MG63 (cell line): ENCODE data around the gene EPS8. TPM values are rescaled to one million over a fixed set of nuclear protein-coding genes. Genes with fewer than 3 reads are reported as not detected.

Experiments
- DNase-seq: peaks from one replicate; pipeline ENCODE4 v3.0.0-alpha.2; 2020
- H3K27me3 ChIP-seq: fragments of 250-450 bp; sonication (Bioruptor Pico); 2 replicates; pipeline ENCODE4 v1.5.1; 2020; ENCODE audit warnings: mild to moderate bottlenecking, moderate library complexity
- H3K36me3 ChIP-seq: fragments of 250-450 bp; sonication (Bioruptor Pico); 2 replicates; pipeline ENCODE4 v1.5.1; 2020; ENCODE audit warnings: mild to moderate bottlenecking, moderate library complexity
- H3K4me3 ChIP-seq: fragments of 250-450 bp; sonication (Bioruptor Pico); 2 replicates; pipeline ENCODE4 v1.5.1; 2020; ENCODE audit warnings: mild to moderate bottlenecking, moderate library complexity
- H3K9me3 ChIP-seq: fragments of 250-450 bp; sonication (Bioruptor Pico); 2 replicates; pipeline ENCODE4 v1.5.1; 2020; ENCODE audit warnings: mild to moderate bottlenecking, moderate library complexity
- total RNA-seq: library from RNA; depleted of rRNA; stranded (reverse); fragments of >200 nt; shearing (Covaris generic); gene quantifications from 2 replicates; pipeline ENCODE4 v1.2.3, GENCODE V29; 2014; ENCODE audit warnings: low replicate concordance

The EPS8 gene
- total RNA-seq, 1 experiment from 2014 or later = 103 TPM

GRCh38 chr12:15714256-15714655, 74.9 kb downstream of the EPS8 start:
- H3K27me3 ChIP-seq = no peaks in the 10 kb centered on the region
- no peak for DNase-seq
- peaks cover 19% of the 10 kb centered on the region for H3K36me3 ChIP-seq
- no peak overlapping the region for H3K4me3 ChIP-seq
- no peaks in the 10 kb centered on the region for H3K9me3 ChIP-seq

- no peaks in the 10 kb centered on the region for H3K27me3 ChIP-seq
- H3K9me3 ChIP-seq = no peaks in the 10 kb centered on the region
- DNase-seq = no peak
- peaks cover 22% of the 10 kb centered on the region for H3K36me3 ChIP-seq
- no peak overlapping the region for H3K4me3 ChIP-seq
These were observed 76.1 kb downstream of the EPS8 start for GRCh38 chr12:15712823-15713660.

- Histone ChIP-seq H3K9me3 (no peaks in the 10 kb centered on the region), H3K4me3 (no peak overlapping the region), H3K36me3 (peaks cover 22% of the 10 kb centered on the region), H3K27me3 (no peaks in the 10 kb centered on the region)
- no peak for DNase-seq
These were observed 77.0 kb downstream of the EPS8 start for GRCh38 chr12:15712160-15712559.

- Histone ChIP-seq H3K27me3 (no peaks in the 10 kb centered on the region), H3K36me3 (peaks cover 20% of the 10 kb centered on the region), H3K9me3 (no peaks in the 10 kb centered on the region), H3K4me3 (no peak overlapping the region)
- DNase-seq = no peak
These were observed 78.2 kb downstream of the EPS8 start for GRCh38 chr12:15710860-15711510.

- DNase-seq = no peak
- Histone ChIP-seq H3K9me3 (no peaks in the 10 kb centered on the region), H3K27me3 (no peaks in the 10 kb centered on the region), H3K36me3 (peaks cover 20% of the 10 kb centered on the region), H3K4me3 (no peak overlapping the region)
These were observed 79.6 kb downstream of the EPS8 start for GRCh38 chr12:15709551-15709950.

GRCh38 chr12:15708396-15709076, 80.7 kb downstream of the EPS8 start:
- no peak for DNase-seq
- Histone ChIP-seq H3K36me3 (peaks cover 20% of the 10 kb centered on the region), H3K4me3 (no peak overlapping the region), H3K9me3 (no peaks in the 10 kb centered on the region), H3K27me3 (no peaks in the 10 kb centered on the region)

- no peak for DNase-seq
- peaks cover 21% of the 10 kb centered on the region for H3K36me3 ChIP-seq
- H3K4me3 ChIP-seq = no peak overlapping the region
- H3K9me3 ChIP-seq = no peaks in the 10 kb centered on the region
- H3K27me3 ChIP-seq = no peaks in the 10 kb centered on the region
These were observed 81.5 kb downstream of the EPS8 start for GRCh38 chr12:15707516-15708199.

GRCh38 chr12:15706010-15706676, 83.0 kb downstream of the EPS8 start:
- Histone ChIP-seq H3K36me3 (peaks cover 21% of the 10 kb centered on the region), H3K27me3 (no peaks in the 10 kb centered on the region), H3K4me3 (no peak overlapping the region), H3K9me3 (no peaks in the 10 kb centered on the region)
- no peak for DNase-seq

GRCh38 chr12:15705606-15706005, 83.6 kb downstream of the EPS8 start:
- DNase-seq = no peak
- Histone ChIP-seq H3K36me3 (peaks cover 21% of the 10 kb centered on the region), H3K27me3 (no peaks in the 10 kb centered on the region)

GRCh38 chr12:15702276-15702675, 86.9 kb downstream of the EPS8 start:
- H3K4me3 ChIP-seq = no peak overlapping the region
- DNase-seq = no peak
- H3K36me3 ChIP-seq = peaks cover 16% of the 10 kb centered on the region
- no peaks in the 10 kb centered on the region for H3K9me3 ChIP-seq
- no peaks in the 10 kb centered on the region for H3K27me3 ChIP-seq

More at GRCh38 chr12:15705606-15706005, 83.6 kb downstream of the EPS8 start:
- H3K9me3 ChIP-seq = no peaks in the 10 kb centered on the region
- no peak overlapping the region for H3K4me3 ChIP-seq

GRCh38 chr12:15701631-15702156, 87.5 kb downstream of the EPS8 start:
- peaks cover 16% of the 10 kb centered on the region for H3K36me3 ChIP-seq
- H3K27me3 ChIP-seq = no peaks in the 10 kb centered on the region
- no peak overlapping the region for H3K4me3 ChIP-seq
- no peaks in the 10 kb centered on the region for H3K9me3 ChIP-seq
- no peak for DNase-seq

GRCh38 chr12:15701206-15701605, 88.0 kb downstream of the EPS8 start:
- no peaks in the 10 kb centered on the region for H3K27me3 ChIP-seq
- H3K36me3 ChIP-seq = peaks cover 16% of the 10 kb centered on the region
- no peak overlapping the region for H3K4me3 ChIP-seq
- no peaks in the 10 kb centered on the region for H3K9me3 ChIP-seq
- no peak for DNase-seq

GRCh38 chr12:15700595-15700994, 88.6 kb downstream of the EPS8 start:
- H3K36me3 ChIP-seq = peaks cover 16% of the 10 kb centered on the region
- no peaks in the 10 kb centered on the region for H3K27me3 ChIP-seq
- H3K4me3 ChIP-seq = no peak overlapping the region
- no peak for DNase-seq
- H3K9me3 ChIP-seq = no peaks in the 10 kb centered on the region

- H3K9me3 ChIP-seq = no peaks in the 10 kb centered on the region
- no peaks in the 10 kb centered on the region for H3K27me3 ChIP-seq
- DNase-seq = no peak
- peaks cover 16% of the 10 kb centered on the region for H3K36me3 ChIP-seq
- H3K4me3 ChIP-seq = no peak overlapping the region
These were observed 89.3 kb downstream of the EPS8 start for GRCh38 chr12:15699886-15700285.

- Histone ChIP-seq H3K27me3 (no peaks in the 10 kb centered on the region), H3K36me3 (peaks cover 17% of the 10 kb centered on the region), H3K4me3 (no peak overlapping the region), H3K9me3 (no peaks in the 10 kb centered on the region)
- no peak for DNase-seq
These were observed 90.8 kb downstream of the EPS8 start for GRCh38 chr12:15698377-15698871.

- no peaks in the 10 kb centered on the region for H3K27me3 ChIP-seq
- DNase-seq = no peak
- H3K9me3 ChIP-seq = no peaks in the 10 kb centered on the region
- H3K4me3 ChIP-seq = no peak overlapping the region
- peaks cover 14% of the 10 kb centered on the region for H3K36me3 ChIP-seq
These were observed 92.0 kb downstream of the EPS8 start for GRCh38 chr12:15697201-15697600.
